HG02571 (cell line): Measurements from ENCODE around the gene ABR.
"Not testable (repeated sequence)": the region's sequence is repeated elsewhere in the genome, so short reads cannot be mapped to it uniquely, and the experiment has no call there.

Source experiments
- ATAC-seq: cut with Tn5 transposase; IDR thresholded peaks from one replicate; pipeline ENCODE4 v1.9.1; 2021; ENCODE audit warnings: mild to moderate bottlenecking, moderate library complexity; ENCODE audit not compliant: unreplicated experiment

The ABR gene

DNA sequence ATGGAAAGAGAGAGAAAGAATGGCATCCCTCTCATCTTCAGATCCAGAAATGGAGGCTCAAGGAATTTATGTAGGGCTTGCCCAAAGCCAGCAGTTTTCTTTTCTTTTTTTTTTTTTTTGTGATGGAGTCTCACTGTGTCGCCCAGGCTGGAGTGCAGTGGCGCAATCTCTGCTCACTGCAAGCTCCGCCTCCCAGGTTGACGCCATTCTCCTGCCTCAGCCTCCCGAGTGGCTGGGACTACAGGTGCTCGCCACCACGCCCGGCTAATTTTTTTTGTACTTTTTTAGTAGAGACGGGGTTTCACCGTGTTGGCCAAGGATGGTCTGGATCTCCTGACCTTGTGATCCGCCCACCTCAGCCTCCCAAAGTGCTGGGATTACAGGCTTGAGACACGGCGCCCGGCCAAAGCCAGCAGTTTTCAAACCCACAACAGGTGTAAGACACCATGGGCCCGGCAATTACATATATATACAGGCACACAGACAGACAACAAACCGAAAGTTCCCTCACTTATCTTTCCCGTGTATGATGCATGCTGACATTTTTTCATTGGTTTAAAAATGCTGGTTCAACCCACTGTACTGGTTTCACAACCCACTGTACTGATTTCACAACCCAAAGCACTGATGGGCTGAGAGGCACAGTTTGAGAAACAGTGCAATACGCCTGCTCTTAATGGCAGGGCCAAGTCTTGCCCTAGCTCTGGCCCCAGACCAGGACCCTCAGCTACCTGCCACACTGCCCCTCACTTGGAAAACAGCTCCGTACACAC is 81.6 kb downstream of the ABR start:
- not testable (repeated sequence) for ATAC-seq

- no peak for ATAC-seq
Measured at GRCh38 chr17:1096215-1096614, 83.6 kb downstream of the ABR start.

- no peak for ATAC-seq
Measured at GRCh38 chr17:1095853-1096173, 84.0 kb downstream of the ABR start.

- ATAC-seq, result no peak
Measured at GRCh38 chr17:1095090-1095852, 84.5 kb downstream of the ABR start.

GRCh38 chr17:1094591-1094990 is 85.2 kb downstream of the ABR start:
- ATAC-seq, result no peak

DNA sequence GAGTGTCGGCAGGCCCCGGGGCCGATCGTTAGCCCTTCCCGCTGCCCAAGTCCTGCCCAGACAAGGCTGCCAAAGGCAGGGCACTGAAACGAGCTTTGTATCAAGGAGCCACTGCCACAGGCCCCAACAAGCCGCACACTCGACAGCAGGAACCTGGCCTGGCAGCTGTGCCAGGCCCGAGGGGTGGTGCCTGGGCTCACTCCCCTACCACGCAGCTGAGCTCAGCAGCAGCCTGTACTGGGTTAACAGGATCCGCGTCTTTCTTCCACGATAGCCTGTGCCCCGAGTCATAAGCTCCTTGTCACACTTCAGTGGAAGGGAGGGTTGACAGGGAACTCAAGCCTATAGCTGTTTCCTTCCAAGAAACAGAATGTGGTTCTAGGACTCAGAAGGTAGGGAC is 87.9 kb downstream of the ABR start:
- ATAC-seq, result no peak

GRCh38 chr17:1091190-1091534 is 88.6 kb downstream of the ABR start:
- ATAC-seq, result no peak

- ATAC-seq, result no peak
Measured at GRCh38 chr17:1090465-1091189, 89.2 kb downstream of the ABR start.

GRCh38 chr17:1089915-1090314 is 89.9 kb downstream of the ABR start:
- no peak for ATAC-seq

DNA sequence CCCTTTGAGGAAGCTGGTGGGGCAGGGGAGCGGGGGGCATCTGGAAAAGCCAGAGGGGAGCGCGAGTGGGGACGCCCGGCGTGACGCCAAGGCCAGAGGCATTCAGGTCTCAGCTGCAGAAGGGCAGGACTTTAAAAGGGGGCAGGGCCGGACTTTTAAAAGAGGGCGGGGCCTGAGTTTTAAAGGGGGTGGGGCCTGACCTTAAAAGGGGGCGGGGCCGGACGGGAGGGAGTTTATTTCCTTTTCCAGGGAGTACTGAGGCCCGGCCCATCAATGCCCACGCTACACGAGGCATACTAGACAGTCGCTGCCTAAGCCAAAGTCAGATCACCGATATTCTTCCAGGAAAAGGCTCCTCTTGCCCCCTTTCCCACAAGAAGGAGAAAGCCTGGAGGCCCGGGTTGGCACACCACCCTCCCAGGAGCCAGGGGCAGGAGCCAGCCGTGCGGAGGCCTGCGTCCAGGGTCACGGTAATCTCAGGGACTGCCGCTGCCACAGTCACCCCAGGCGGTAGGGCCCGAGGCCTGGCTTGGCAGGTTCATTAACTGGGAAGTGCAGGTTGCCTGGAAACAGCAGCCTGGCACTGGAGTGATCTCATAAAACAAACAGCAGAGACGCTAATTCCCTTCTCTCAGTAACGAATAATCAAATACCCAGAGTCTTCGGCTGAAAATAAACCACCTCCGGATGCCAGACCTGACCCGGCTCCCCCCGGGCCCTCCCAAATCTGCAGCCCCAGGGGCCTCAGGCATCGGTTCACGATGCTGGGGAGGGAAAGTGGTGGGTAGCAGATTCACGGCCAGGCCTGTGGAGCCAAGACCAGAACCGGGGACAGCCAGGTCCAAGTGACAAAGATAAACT is 92.2 kb downstream of the ABR start:
- ATAC-seq, result no peak

DNA sequence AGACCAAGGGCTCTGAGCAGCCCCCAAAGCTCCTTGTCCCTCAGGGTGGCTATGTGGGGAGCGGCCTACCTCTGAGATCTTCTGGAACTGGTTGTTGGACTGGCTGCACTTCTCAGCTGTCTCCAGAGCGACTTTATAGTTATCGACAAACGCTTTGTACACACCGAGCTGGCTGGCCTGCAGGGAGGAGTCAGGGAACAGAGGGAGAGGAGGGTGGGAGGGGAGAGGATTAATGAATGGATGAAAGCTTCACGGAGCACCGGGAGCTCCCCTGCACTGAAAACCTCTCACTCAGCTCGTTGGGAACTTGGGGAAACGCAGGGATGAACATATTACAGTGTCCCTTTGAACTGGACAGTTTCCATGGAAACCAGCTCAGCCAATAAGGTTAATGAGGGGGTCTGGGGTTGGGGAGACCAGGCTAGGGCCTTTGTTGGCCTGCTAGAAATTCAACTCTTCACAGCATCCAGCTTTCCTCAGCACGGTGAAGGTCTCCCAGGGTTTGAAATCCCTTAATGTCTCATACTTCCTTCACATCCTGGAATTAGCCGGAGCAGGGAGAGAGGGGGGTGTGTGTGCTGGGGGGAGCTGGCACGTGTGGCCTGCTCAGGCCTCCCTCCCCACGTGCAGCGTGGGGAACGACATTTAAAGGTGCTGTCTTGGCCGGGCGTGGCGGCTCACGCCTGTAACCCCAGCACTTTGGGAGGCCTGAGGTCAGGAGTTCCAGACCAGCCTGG is 96.2 kb downstream of the ABR start:
- no peak for ATAC-seq

DNA sequence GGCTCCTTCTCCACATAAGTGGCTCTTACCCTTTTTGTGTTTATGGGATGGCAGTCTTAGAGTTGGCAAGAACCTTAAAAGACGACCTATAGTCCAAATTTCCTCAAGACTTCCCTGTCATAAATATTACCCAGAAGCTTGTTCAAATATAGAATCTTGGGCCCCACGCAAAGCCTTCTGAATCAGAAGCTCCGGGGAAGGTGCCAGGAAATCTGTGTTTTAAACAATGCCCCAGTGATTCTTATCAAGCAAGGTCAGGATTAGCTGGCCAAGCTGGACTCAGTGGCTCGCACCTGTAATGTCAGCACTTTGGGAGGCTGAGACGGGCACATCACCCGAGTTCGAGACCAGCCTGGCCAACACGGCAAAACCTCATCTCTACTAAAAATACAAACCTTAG is 97.2 kb downstream of the ABR start:
- ATAC-seq, result no peak

DNA sequence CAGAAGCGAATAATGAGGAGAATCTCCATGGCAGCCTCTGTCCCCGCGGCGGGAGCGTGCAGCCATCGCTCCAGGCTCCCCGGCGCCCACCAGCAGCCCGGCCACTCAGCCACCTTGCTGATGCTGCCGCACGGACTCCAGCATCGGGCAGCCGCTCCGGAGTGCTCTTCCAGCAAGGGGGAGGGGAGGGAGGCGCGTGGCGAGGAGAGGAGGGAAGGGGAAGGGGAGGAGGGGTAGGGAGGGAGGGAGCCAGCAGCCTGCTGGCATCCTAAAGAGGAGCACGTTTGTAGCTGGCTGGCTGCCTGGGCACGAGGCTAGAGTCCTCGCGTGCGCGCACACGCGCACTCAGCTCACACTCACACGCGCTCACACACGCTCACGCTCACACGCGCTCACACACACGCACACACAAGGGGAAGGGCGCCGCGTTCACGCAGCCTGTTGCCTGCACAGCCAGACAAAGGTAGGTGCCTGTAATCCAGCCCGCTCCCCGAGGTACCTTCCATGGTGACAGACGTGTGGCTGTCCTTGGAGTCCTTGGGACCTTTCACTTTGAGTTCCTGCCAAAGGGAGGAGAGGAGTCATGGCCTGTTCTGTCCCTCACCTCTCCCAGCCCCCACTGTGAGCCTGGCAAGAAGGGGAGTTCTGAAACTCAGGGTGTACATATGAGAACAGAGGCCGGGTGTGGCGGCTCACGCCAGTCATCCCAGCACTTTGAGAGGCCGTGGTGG is 100.8 kb downstream of the ABR start:
- ATAC-seq, result no peak

- no peak for ATAC-seq
Measured at GRCh38 chr17:1077986-1078711, 101.6 kb downstream of the ABR start.

DNA sequence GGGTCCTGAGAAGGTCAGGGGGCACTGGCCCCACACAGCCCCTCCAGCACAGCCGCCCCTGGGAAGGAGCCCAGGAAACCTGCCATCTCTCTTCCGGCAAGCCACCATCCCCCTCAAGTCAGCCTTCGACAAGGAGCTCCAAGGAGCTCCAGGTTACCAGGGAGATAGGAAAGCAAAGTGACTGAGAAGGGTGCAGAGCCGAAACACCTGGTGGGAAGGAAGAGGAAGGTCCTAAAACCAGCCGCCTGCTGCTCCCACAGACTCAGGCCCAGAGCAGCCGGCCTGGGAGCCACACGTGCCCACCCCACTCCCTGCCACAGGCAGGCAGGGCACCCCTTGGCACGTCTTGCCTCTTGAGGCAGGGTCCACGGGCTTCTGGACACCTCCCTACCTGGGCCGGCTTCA is 102.2 kb downstream of the ABR start:
- no peak for ATAC-seq

- ATAC-seq, result no peak
Measured at GRCh38 chr17:1076982-1077302, 102.8 kb downstream of the ABR start.

DNA sequence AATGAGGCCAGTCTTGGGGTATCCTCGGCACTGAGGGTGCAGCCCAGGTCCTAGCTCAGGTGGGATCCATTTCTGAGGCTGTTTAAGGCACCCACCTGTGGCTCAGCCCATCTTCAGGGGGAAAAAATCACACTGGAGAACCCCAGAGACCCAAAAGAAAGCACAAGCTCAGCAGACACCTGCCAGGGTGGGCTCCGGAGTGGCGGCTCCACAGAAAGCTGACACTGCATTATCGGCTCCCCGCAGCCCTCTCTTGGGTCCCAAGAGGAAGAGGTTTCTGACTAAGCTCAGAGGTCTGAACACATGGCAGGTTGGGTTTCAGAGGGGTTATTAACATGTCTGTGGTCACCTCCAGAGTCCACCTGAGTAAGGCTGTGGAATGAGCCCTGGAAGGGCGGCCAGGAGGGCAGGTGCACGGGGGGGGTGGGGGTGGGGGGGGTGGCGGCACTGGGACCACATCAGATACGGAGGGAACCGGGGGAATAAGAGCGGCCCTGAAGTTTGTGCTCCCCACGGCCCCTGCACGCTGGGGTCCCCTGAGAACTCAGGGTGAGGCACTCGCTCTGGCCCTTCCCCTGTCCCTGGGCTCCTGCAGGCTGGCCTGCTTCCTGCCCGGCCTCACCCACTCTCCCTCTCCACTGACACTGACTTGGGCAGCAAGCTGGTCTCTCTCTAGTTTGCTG is 103.3 kb downstream of the ABR start:
- ATAC-seq, result no peak

- no peak for ATAC-seq
Measured at GRCh38 chr17:1074886-1075605, 104.7 kb downstream of the ABR start.
